ENCODE results near the gene MADCAM1. TPM values are rescaled to one million over a fixed set of nuclear protein-coding genes. Genes with fewer than 3 reads are reported as not detected.
A peak's percentile ranks its signal among the peaks of the same experiment; 100 is the strongest.

MADCAM1 gene
- total and polyA plus RNA-seq, 9 donors = 0.11 to 0.90 (median 0.42) TPM; not detected in 2

GRCh38 chr19:522726-523125, 26.4 kb downstream of the MADCAM1 start:
- H3K27me3 ChIP-seq = no peaks in the 10 kb centered on the region
- H3K9me3 ChIP-seq = no peaks in the 10 kb centered on the region
- intact Hi-C loops (cut with DNase I) = no loop called here
- 95 to 98% (median 95%) methylated on average over 12 of the region's 12 CpGs for WGBS, 3 donors
- no peak overlapping the region for H3K27ac ChIP-seq
- no peaks in the 10 kb centered on the region for H3K36me3 ChIP-seq
- no peak for DNase-seq
- TF ChIP-seq EP300 (IDR thresholded peaks at IDR 0.05) = no peak
- TF ChIP-seq POLR2A (IDR thresholded peaks at IDR 0.05) = no peak
- no peak for TF ChIP-seq CTCF (IDR thresholded peaks at IDR 0.05)
- no peak overlapping the region for H3K4me3 ChIP-seq
- no peaks in the 10 kb centered on the region for H3K4me1 ChIP-seq (ENCODE audit: insufficient read depth)

- Histone ChIP-seq H3K4me3 (no peak overlapping the region), H3K27ac (no peak overlapping the region), H3K36me3 (no peaks in the 10 kb centered on the region), H3K4me1 (ENCODE audit: insufficient read depth) (no peaks in the 10 kb centered on the region), H3K27me3 (no peaks in the 10 kb centered on the region), H3K9me3 (no peaks in the 10 kb centered on the region)
- no peak for DNase-seq
- no peak for TF ChIP-seq CTCF (IDR thresholded peaks at IDR 0.05)
- TF ChIP-seq EP300 (IDR thresholded peaks at IDR 0.05) = no peak
- no peak for TF ChIP-seq POLR2A (IDR thresholded peaks at IDR 0.05)
- WGBS, 3 donors = 49 to 69% (median 57%) methylated on average over 29 of the region's 29 CpGs
- intact Hi-C loops (cut with DNase I) = no loop called here
Observed at GRCh38 chr19:524062-524674, 27.9 kb downstream of the MADCAM1 start.

- H3K4me3 ChIP-seq = no peak overlapping the region
- no peaks in the 10 kb centered on the region for H3K4me1 ChIP-seq (ENCODE audit: insufficient read depth)
- intact Hi-C loops (cut with DNase I) = no loop called here
- H3K27ac ChIP-seq = no peak overlapping the region
- no peak for TF ChIP-seq CTCF (IDR thresholded peaks at IDR 0.05)
- TF ChIP-seq POLR2A (IDR thresholded peaks at IDR 0.05) = no peak
- H3K36me3 ChIP-seq = no peaks in the 10 kb centered on the region
- peak in 1 of 5 donors; percentile 46 for DNase-seq
- no peaks in the 10 kb centered on the region for H3K9me3 ChIP-seq
- WGBS, 3 donors = 50 to 67% (median 54%) methylated on average over 13 to 18 of the region's 18 CpGs
- H3K27me3 ChIP-seq = no peaks in the 10 kb centered on the region
Observed at GRCh38 chr19:525029-525428, 28.7 kb downstream of the MADCAM1 start.

- Histone ChIP-seq H3K9me3 (no peaks in the 10 kb centered on the region), H3K36me3 (no peaks in the 10 kb centered on the region), H3K27ac (no peak overlapping the region), H3K4me3 (no peak overlapping the region), H3K4me1 (ENCODE audit: insufficient read depth) (no peaks in the 10 kb centered on the region), H3K27me3 (no peaks in the 10 kb centered on the region)
- 36 to 44% (median 42%) methylated on average over 13 of the region's 13 CpGs for WGBS, 3 donors
- intact Hi-C loops (cut with DNase I) = no loop called here
- no peak for DNase-seq
- TF ChIP-seq CTCF (IDR thresholded peaks at IDR 0.05) (no peak), POLR2A (IDR thresholded peaks at IDR 0.05) (no peak), EP300 (IDR thresholded peaks at IDR 0.05) (no peak)
Observed at GRCh38 chr19:525857-526419, 29.7 kb downstream of the MADCAM1 start.

Measured in ovary (tissue), 9 donors.